Measurements from ENCODE around the gene PRPF19.

The PRPF19 gene

DNA sequence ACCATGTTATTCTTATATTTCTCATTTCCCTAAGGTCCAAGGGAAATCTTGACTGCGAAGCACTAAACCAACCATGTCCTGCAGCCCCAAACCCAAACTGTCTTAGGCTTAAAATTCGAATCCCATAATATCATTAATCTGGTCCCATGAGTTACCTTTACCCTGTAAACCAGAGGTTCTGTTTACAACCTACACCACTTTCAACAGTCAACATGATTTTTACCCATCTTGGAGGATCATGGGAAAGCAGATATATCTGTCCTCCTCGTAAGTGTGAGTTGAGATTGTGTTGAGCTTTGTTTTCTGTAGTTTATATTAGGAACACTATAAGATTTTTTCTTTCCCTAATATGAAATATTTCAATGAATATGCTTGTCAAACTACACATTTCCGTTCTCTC is 6.4 kb downstream of the PRPF19 start:
- Histone ChIP-seq H4K5ac (ENCODE audit: low read length) (no peak overlapping the region), H3K36me3 (ENCODE audit: control insufficient read depth, insufficient read depth, low read length) (peaks cover 36% of the 10 kb centered on the region), H2BK120ac (ENCODE audit: low read depth, low read length) (no peak overlapping the region), H2BK15ac (replicated peaks; ENCODE audit: low read depth) (no peak overlapping the region), H3K23ac (ENCODE audit: low read length) (no peak overlapping the region), H4K8ac (ENCODE audit: low read depth, low read length) (no peak overlapping the region), H3K27me3 (ENCODE audit: insufficient read depth, low read length, poor library complexity) (no peaks in the 10 kb centered on the region), H3K9ac (ENCODE audit: low read length) (no peak overlapping the region), H3K79me2 (ENCODE audit: control insufficient read depth, insufficient read depth, low read length) (peaks cover 26% of the 10 kb centered on the region), H3K4ac (ENCODE audit: low read depth, low read length) (no peak overlapping the region), H3K4me3 (ENCODE audit: low read length) (no peak overlapping the region), H3K79me1 (ENCODE audit: low read length) (peaks cover 17% of the 10 kb centered on the region), H3K4me1 (ENCODE audit: control insufficient read depth, low read depth, low read length) (no peaks in the 10 kb centered on the region), H2BK5ac (ENCODE audit: low read length) (no peak overlapping the region), H3K27ac (ENCODE audit: low read depth, low read length) (no peak overlapping the region), H3K4me2 (ENCODE audit: low read length) (no peak overlapping the region), H3K18ac (ENCODE audit: low read length) (no peak overlapping the region), H2AK5ac (ENCODE audit: low read length) (no peak overlapping the region), H3K56ac (ENCODE audit: low read length) (no peak overlapping the region)
- DNase-seq = no peak
- no CpG with 5 or more reads among the region's 4 CpGs for WGBS (ENCODE audit: extremely low coverage, insufficient coverage, low lambda C conversion rate)

DNA sequence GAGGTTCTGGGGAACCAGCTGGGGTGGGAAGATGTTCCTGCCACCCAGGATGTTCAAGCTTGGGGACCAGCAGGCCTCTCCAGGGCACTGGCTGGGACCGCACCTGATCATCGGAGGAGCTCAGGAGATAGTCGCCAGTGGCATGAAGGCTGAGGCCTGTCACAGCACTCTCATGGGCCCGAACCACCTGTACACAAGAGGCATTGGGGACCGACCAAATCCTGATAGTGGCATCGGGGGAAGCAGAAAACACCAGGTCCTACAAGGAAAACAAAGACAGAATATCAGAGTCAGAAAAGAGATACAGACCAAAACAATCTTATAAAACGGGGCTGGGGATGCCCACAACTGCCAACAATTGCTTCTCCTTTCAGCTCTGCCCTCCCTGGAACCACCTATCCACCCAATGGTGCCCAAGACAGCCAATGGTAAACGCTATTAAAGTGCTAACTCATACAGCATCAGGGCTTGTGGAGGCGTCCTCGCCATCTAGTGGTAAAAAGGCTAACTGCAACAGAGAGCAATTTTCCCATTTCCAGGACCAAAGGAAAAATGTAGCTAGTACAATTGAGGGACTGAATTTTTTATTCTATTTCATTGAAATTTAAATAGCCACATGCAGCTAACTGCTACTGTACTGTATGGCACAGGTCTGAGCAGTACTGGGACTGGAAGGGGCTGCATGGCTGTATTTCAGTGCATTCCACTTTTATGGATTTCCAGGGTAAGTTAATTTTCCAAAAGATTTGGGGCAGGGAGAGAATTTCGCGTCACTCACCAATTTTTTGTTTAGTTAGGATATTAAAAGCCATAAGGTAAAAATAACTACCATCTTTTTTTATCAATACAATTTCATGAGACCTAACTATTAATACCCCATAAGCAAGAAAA is 7.1 kb downstream of the PRPF19 start:
- Histone ChIP-seq H3K4ac (ENCODE audit: low read depth, low read length) (no peak overlapping the region), H2BK15ac (replicated peaks; ENCODE audit: low read depth) (no peak overlapping the region), H3K27ac (ENCODE audit: low read depth, low read length) (no peak overlapping the region), H2BK5ac (ENCODE audit: low read length) (no peak overlapping the region), H3K18ac (ENCODE audit: low read length) (no peak overlapping the region), H3K36me3 (ENCODE audit: control insufficient read depth, insufficient read depth, low read length) (peaks cover 37% of the 10 kb centered on the region), H3K23ac (ENCODE audit: low read length) (no peak overlapping the region), H2AK5ac (ENCODE audit: low read length) (no peak overlapping the region), H3K79me2 (ENCODE audit: control insufficient read depth, insufficient read depth, low read length) (peaks cover 20% of the 10 kb centered on the region), H3K4me2 (ENCODE audit: low read length) (no peak overlapping the region), H2BK120ac (ENCODE audit: low read depth, low read length) (no peak overlapping the region), H3K9ac (ENCODE audit: low read length) (no peak overlapping the region), H3K4me1 (ENCODE audit: control insufficient read depth, low read depth, low read length) (no peaks in the 10 kb centered on the region), H3K27me3 (ENCODE audit: insufficient read depth, low read length, poor library complexity) (no peaks in the 10 kb centered on the region), H3K79me1 (ENCODE audit: low read length) (peaks cover 17% of the 10 kb centered on the region), H4K8ac (ENCODE audit: low read depth, low read length) (no peak overlapping the region), H3K4me3 (ENCODE audit: low read length) (no peak overlapping the region), H4K5ac (ENCODE audit: low read length) (no peak overlapping the region), H3K56ac (ENCODE audit: low read length) (no peak overlapping the region)
- no CpG with 5 or more reads among the region's 12 CpGs for WGBS (ENCODE audit: extremely low coverage, insufficient coverage, low lambda C conversion rate)
- peak; percentile 83 for DNase-seq

DNA sequence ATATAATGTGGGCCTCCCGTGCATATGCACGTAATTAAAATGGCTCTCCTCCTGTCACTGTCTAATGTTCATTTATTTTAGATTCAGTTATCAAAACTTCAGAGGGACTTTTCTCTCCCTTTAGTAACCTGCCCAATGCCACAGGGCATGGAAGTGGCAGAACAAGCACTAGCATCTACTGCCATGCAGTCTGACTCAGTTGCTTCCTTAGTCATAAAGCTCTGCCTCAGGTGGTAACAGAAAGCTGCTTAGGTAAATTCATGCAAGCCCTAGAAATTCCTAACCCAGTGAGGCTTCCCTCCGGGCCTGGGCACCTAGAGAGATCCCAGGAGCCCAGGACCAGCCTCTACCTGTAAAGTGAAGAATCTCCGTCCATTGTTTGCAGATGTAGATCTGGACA is 8.9 kb downstream of the PRPF19 start:
- Histone ChIP-seq H3K4me2 (ENCODE audit: low read length) (no peak overlapping the region), H3K36me3 (ENCODE audit: control insufficient read depth, insufficient read depth, low read length) (peaks cover 32% of the 10 kb centered on the region), H3K23ac (ENCODE audit: low read length) (no peak overlapping the region), H3K9ac (ENCODE audit: low read length) (no peak overlapping the region), H3K18ac (ENCODE audit: low read length) (no peak overlapping the region), H3K56ac (ENCODE audit: low read length) (no peak overlapping the region), H3K27ac (ENCODE audit: low read depth, low read length) (no peak overlapping the region), H4K8ac (ENCODE audit: low read depth, low read length) (no peak overlapping the region), H2BK120ac (ENCODE audit: low read depth, low read length) (no peak overlapping the region), H3K4me1 (ENCODE audit: control insufficient read depth, low read depth, low read length) (no peaks in the 10 kb centered on the region), H2AK5ac (ENCODE audit: low read length) (no peak overlapping the region), H3K4ac (ENCODE audit: low read depth, low read length) (no peak overlapping the region), H3K79me2 (ENCODE audit: control insufficient read depth, insufficient read depth, low read length) (peaks cover 2% of the 10 kb centered on the region), H2BK5ac (ENCODE audit: low read length) (no peak overlapping the region), H3K27me3 (ENCODE audit: insufficient read depth, low read length, poor library complexity) (no peaks in the 10 kb centered on the region), H4K5ac (ENCODE audit: low read length) (no peak overlapping the region), H3K79me1 (ENCODE audit: low read length) (peaks cover 3% of the 10 kb centered on the region), H3K4me3 (ENCODE audit: low read length) (no peak overlapping the region), H2BK15ac (replicated peaks; ENCODE audit: low read depth) (no peak overlapping the region)
- no CpG with 5 or more reads among the region's 4 CpGs for WGBS (ENCODE audit: extremely low coverage, insufficient coverage, low lambda C conversion rate)
- DNase-seq = no peak

DNA sequence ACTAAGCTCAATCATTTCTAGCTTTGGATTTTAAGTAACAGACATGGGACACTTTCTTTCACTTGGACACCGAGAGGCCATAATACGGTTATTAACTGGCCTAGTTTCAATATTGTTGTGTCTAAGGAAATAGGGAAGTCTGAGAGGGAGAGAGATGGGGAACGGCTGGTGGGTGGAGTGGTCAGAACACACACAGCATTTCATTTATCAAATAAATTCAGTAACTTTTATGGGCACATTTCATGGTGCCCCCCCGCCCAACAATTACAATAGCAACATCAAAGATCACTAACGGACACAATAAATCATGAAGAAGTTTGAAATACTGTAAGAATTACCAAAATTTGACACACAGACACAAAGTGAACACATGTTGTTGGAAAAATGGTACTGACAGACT is 10.7 kb downstream of the PRPF19 start:
- no peak overlapping the region for H3K4me2 ChIP-seq (ENCODE audit: low read length)
- no peak overlapping the region for H2BK5ac ChIP-seq (ENCODE audit: low read length)
- H3K79me1 ChIP-seq (ENCODE audit: low read length) = peaks cover 2% of the 10 kb centered on the region
- H3K56ac ChIP-seq (ENCODE audit: low read length) = no peak overlapping the region
- no CpG with 5 or more reads among the region's 5 CpGs for WGBS (ENCODE audit: extremely low coverage, insufficient coverage, low lambda C conversion rate)
- H2BK15ac ChIP-seq (replicated peaks; ENCODE audit: low read depth) = no peak overlapping the region
- no peak overlapping the region for H3K4ac ChIP-seq (ENCODE audit: low read depth, low read length)
- no peak overlapping the region for H4K8ac ChIP-seq (ENCODE audit: low read depth, low read length)
- DNase-seq = no peak
- H2AK5ac ChIP-seq (ENCODE audit: low read length) = no peak overlapping the region
- no peak overlapping the region for H3K23ac ChIP-seq (ENCODE audit: low read length)
- H3K4me3 ChIP-seq (ENCODE audit: low read length) = no peak overlapping the region
- no peak overlapping the region for H3K9ac ChIP-seq (ENCODE audit: low read length)
- no peaks in the 10 kb centered on the region for H3K79me2 ChIP-seq (ENCODE audit: control insufficient read depth, insufficient read depth, low read length)
- H3K27me3 ChIP-seq (ENCODE audit: insufficient read depth, low read length, poor library complexity) = no peaks in the 10 kb centered on the region
- H3K4me1 ChIP-seq (ENCODE audit: control insufficient read depth, low read depth, low read length) = no peaks in the 10 kb centered on the region
- H3K27ac ChIP-seq (ENCODE audit: low read depth, low read length) = no peak overlapping the region
- no peak overlapping the region for H3K18ac ChIP-seq (ENCODE audit: low read length)
- no peak overlapping the region for H2BK120ac ChIP-seq (ENCODE audit: low read depth, low read length)
- H4K5ac ChIP-seq (ENCODE audit: low read length) = no peak overlapping the region
- peaks cover 23% of the 10 kb centered on the region for H3K36me3 ChIP-seq (ENCODE audit: control insufficient read depth, insufficient read depth, low read length)

DNA sequence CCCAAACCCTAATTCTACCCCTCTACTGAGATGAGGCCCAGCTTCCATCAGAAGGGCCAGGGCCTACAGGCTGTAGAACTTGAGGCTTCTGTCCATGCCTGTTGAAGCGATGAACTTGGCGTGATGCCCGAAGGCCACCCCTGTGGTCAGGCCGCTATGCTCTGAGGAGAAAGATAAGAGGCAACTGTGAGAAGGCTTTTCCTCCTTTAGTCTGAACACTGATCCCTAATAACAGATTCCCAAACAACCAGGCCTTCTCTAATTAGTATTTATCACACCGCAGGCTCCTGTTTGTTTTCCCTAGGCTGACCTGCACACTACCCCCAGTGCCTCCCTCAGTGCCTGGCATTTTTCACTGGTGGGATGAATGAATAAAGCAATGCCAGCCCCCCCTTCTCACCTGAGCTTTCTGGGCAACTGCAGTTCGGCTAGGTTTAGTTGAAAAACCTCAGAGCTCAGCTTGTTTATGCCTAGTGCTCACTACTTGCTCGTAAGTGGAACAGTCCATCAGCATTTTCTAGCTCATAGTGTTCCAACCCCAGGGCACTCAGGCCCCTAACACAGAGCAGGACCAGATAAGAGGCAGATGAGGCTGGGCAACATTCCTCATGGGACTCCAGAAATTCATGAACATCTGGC is 15.2 kb downstream of the PRPF19 start:
- Histone ChIP-seq H2AK5ac (ENCODE audit: low read length) (no peak overlapping the region), H3K27me3 (ENCODE audit: insufficient read depth, low read length, poor library complexity) (no peaks in the 10 kb centered on the region), H3K18ac (ENCODE audit: low read length) (no peak overlapping the region), H3K9ac (ENCODE audit: low read length) (no peak overlapping the region), H3K79me1 (ENCODE audit: low read length) (no peaks in the 10 kb centered on the region), H4K8ac (ENCODE audit: low read depth, low read length) (no peak overlapping the region), H3K79me2 (ENCODE audit: control insufficient read depth, insufficient read depth, low read length) (no peaks in the 10 kb centered on the region), H3K4me1 (ENCODE audit: control insufficient read depth, low read depth, low read length) (no peaks in the 10 kb centered on the region), H3K4me3 (ENCODE audit: low read length) (no peak overlapping the region), H3K36me3 (ENCODE audit: control insufficient read depth, insufficient read depth, low read length) (peaks cover 6% of the 10 kb centered on the region), H3K56ac (ENCODE audit: low read length) (no peak overlapping the region), H4K5ac (ENCODE audit: low read length) (no peak overlapping the region), H3K23ac (ENCODE audit: low read length) (no peak overlapping the region), H2BK120ac (ENCODE audit: low read depth, low read length) (no peak overlapping the region), H2BK5ac (ENCODE audit: low read length) (no peak overlapping the region), H3K4ac (ENCODE audit: low read depth, low read length) (no peak overlapping the region), H2BK15ac (replicated peaks; ENCODE audit: low read depth) (no peak overlapping the region), H3K27ac (ENCODE audit: low read depth, low read length) (no peak overlapping the region), H3K4me2 (ENCODE audit: low read length) (no peak overlapping the region)
- WGBS (ENCODE audit: extremely low coverage, insufficient coverage, low lambda C conversion rate) = no CpG with 5 or more reads among the region's 7 CpGs
- no peak for DNase-seq
